HL-60/S4 treated with phorbol 12-myristate 13-acetate at 8.2 ng/mL for 4 days and 3 days (cell line): Measurements from ENCODE around the gene KDM4B.

Source experiments
- in situ Hi-C: fragments of 300-500 bp; cut with MboI; formaldehyde crosslinking; loops from 2 replicates; pipeline ENCODE4 v1.15.0; 2022; ENCODE audit warnings: low sequenced_read_pairs

KDM4B gene

DNA sequence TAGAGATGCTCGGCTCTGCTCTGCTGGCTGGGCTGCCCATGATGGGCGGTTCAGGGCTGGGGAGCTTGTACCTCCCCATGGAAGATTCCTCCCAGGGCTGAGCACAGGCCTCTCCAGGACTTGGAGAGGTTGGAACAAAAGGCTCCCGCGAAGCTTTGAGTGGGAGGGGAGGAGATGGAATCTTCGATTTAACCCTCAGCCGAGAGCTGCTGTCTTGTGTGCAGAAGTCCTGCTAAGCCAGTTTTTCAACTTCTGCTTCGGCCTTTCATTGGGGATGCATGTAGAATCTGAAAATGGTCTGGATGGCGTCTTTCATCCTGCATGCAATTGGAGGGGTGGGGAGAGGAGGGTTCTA lies 163.3 kb downstream of the KDM4B start:
- in situ Hi-C loops: no loop called here

DNA sequence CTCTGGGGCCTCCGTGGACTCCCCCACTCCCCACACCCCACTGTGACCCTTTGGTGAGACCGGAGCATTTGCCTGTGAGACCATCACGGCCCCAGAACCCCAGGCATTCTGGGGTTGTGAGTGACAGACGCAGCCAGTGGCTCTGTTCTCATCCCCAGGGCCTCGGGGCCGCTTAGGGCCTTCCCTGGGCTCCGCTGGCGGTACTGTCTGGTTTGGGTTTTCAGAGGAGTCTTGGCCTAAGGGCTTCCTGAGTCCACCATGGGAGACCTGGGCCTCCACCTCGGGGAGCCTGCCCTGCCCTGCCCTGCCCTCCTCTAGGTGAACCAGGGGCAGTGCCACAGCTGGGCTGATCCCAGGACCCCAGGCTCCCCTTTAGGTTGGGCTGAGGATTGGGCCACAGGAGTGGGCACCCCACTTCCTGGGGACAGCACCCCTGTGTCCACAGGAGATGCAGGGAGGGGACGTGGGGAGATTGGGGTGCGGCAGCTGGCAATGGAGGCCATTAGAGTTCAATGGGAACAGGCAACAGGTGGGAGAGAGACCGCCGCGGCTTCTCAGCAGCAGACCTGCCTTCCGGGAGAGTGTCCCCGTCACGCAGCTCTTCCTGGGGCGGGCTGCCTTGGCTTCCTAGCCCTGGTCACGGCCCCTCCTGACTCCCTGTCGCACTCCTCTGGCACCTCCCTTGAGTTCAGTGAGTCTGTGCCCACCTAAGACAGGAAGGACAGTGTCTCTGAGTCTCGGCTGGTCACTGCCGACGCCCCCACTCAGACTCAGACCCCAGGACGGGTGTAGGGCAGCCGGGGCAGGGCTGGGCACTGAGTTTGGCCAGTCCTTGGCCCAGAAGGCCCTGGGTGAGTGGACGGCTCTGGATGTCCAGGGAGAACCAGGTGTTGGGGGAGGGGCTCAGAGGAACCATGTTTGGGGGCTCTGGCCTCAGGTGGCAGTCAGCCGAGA lies 164.1 kb downstream of the KDM4B start:
- in situ Hi-C loops: no loop called here

DNA sequence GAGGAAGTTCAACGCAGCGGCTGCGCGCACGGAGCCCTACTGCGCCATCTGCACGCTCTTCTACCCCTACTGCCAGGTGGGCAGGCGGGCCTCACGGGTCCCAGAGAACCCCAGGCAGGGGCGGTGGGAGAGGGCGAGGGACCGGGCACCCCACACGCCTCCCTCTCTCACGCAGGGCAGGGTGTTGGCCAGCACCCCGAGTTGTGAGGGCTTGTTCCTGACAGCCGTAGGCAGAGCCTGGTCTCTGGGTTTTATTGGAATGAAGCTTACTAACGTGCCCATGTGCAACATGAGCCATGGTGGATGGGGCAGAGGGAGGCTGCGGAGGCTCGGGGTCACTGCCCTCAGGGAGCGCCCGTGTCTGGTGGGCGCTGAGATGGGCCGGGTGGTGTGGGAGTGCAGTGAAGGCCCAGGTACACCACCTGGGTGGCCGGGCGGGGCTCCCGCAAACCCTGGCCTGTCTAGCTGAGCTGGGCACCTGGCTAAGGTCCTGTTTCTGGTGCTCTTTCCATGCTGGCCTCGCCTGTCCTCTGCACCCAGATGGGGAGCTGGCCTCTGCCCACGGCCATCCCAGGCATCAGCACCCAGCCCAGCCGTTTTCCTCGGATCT lies 165.2 kb downstream of the KDM4B start:
- in situ Hi-C loops: no loop called here

DNA sequence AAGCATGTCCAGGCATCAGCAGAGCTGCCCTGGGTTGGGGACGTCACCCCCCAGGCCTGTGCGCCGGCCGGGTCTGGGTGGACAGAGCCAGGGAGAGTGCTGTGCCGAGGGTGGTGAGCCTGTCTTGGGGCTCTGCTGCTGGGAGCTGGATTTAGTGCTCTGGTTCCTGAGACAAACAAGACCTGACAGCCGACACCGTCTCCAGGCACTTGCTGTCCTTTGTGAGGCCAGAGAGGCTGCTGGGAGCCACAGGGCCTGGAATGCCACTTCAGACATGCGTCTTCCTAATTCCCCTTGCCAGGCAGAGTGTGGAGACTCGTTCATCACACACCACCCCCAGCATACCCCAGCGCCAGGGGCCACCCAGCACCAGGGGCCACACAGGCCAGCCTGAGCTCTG lies 165.8 kb downstream of the KDM4B start:
- in situ Hi-C loops: no loop called here

DNA sequence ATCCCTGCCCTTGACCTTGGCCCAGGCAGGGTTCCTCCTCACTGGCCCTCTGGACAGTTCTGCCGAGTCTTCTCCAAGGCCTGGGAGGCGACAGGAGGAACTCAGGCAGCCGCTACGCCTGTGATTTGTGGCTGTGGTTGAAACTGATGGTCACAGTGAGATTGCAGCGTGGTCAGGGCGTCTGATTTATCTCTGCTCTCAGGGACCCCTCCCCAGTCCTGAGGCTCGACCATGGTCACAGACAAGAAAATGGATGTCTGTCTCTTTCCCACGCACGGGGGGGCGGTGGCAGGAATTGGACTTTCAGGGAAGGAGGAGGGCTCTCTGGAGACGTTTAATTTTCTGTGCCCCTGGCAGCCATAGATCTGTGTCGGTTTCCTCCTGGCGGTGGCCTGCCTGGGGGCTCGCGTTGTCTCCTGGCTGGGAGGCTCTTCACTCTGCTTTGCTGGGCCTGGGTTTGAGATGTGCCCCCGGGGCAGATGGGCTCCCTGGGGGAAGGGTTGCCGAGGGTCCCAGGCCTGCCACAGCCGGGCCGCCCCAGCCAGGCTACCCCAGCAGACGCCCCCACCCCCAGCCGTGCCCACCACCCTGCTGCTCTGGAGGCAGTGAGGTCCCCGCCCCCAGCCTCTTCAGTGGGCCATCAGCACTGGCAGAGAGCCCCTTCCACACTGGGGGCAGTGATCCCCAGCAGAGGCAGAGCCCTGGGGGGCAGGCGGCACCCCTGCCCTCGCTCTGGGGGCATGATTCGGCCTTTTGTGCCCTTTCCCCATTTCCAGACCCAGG lies 167.4 kb downstream of the KDM4B start:
- in situ Hi-C loops: no loop called here

DNA sequence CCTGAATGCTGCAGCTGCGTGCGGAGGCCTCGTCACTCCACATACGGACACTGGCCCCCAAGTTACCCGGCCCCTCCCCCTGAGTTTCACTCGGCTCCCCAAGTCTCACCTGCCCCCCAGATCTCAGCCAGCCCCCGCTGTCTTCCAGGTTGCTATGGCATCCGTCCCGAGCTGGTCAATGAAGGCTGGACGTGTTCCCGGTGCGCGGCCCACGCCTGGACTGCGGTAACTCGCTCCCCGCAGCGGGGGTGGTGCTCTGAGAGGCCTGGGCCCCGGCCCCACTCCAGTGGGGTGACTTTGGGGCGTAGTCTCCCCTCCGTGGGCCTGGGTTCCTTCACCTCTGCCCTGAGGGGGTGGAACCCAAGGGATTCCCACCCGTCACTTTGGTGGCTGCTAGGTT lies 168.2 kb downstream of the KDM4B start:
- in situ Hi-C loops: no loop called here

DNA sequence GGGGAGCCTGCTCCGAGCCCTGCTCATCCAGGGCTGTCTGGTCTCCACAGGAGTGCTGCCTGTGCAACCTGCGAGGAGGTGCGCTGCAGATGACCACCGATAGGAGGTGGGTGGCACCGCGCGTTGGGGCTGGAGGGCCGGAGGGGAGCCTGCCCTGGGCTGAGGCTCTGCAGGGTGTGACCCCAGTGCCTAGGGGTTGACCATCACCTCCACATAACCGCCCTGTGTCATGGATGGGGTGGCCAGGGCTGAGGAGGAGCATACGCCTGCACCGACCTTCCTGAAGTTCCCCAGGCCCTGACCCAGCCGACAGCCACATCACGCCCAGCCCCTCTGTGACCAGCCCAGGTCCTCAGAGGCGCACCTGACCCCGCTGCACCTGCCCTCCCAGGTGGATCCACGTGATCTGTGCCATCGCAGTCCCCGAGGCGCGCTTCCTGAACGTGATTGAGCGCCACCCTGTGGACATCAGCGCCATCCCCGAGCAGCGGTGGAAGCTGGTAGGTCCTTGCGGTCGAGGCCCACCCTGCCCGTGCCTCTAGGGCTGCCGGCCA lies 168.7 kb downstream of the KDM4B start:
- in situ Hi-C loops: no loop called here

DNA sequence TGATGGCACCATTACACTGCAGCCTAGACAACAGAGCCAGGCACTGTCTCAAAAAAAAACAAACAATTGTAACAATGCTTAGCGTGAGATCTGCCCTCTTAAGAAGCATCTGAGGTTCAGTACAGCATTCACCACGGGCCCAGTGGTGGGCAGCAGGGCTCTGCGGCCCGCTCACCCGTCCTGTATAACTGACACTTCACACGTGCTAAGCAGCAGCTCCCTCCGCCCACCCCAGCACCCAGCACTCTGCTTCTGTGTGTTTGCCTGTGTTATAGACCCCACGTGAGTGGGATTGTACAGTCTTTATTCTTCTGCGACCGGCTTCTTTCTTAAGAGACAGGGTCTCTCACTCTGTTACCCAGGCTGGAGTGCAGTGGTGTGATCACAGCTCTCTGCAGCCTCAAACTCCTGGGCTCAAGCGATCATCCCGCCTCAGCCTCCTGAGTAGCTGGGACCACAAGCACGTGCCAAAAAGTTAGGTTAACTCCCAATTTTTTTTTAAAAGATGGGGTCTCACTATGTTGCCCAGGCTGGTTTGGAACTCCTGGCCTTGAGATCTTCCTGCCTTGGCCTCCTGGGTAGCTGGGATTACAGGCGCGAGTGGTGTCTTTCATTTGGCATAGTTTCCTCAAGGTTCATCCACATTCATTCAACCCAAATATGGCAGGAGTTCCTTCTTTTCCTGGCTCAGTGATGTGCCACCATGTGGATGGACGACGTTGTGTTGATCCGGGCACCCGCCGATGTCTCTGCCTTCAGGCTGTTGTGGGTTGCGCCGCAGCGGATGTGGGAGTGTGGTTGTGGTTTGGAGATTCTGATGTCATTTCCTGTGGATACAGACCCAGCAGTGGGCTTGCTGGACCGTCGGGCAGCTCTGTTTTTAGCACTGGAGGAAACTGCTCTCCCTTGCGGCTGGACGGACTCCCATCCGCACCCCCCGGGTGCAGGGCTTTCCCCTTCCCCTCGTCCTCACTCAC lies 170.0 kb downstream of the KDM4B start:
- in situ Hi-C loops: no loop called here

DNA sequence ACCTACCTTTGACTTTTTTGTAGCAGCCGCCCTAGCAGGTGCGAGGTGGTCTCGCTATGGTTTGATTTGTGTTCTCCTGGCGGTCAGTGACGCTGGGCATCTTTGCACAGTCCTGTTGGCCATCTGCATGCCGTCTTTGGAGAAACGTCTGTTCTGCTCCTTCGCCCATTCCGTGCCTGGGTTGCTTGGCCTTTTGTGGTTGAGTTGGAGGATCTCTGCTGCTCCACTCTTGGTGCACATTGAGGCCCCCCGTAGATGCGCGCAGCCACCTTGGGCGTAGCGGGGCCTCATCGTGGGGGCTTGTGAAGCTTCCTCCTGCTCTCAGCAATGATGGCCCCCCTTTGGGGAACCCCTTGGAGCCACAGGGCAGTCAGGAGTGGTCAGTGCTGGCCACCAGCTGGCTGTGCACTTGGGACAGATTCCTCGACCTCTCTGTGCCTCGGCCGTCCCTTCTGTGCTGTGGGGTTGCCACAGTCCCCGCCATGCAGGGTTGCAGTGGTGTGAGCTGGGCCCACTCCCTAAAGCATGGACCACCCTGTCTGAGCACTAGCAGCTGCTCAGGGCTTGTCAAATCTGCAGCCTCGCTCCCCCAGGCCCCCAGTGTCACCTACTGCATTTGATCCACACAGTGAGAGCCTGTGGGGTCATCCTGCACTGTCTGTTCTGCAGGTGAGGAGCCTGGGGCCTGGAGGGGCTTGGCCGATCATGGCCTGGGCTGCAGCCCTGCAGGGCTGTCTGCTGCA lies 170.8 kb downstream of the KDM4B start:
- in situ Hi-C loops: no loop called here

DNA sequence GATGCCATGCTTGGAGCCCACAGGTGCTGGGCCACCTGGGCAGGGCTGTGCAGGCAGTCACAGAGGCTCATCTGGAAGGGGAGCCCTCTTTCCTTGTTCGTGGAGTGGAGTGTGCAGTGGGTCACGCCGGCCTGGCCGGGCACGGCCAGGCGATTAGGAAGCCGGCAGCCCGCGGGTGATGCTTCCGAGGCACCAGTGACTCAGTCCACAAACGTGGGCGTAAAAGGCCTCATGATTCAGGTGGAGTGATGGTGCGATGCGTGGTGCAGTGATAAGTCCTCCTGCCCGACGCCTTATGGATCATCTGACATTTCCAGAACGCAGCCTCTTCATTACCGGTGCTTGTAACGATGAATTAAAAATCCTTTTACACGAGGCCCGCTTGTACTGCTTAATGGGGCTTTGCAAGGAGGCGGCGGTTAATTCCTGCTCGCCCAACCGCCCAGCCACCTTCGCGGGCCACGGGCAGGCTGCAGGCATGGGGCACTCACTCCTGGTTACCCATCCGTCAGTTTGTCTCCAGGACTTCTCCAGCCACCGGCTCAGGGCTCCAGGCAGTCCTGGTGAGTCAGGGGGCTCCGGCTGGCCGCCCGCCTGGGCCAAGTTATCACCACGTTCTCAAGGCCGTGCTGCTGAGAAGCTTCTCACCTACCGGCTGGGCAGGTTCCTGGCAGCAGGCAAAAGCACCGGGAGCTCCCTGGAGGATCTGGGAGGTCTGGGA lies 172.4 kb downstream of the KDM4B start:
- in situ Hi-C loops: no loop called here

DNA sequence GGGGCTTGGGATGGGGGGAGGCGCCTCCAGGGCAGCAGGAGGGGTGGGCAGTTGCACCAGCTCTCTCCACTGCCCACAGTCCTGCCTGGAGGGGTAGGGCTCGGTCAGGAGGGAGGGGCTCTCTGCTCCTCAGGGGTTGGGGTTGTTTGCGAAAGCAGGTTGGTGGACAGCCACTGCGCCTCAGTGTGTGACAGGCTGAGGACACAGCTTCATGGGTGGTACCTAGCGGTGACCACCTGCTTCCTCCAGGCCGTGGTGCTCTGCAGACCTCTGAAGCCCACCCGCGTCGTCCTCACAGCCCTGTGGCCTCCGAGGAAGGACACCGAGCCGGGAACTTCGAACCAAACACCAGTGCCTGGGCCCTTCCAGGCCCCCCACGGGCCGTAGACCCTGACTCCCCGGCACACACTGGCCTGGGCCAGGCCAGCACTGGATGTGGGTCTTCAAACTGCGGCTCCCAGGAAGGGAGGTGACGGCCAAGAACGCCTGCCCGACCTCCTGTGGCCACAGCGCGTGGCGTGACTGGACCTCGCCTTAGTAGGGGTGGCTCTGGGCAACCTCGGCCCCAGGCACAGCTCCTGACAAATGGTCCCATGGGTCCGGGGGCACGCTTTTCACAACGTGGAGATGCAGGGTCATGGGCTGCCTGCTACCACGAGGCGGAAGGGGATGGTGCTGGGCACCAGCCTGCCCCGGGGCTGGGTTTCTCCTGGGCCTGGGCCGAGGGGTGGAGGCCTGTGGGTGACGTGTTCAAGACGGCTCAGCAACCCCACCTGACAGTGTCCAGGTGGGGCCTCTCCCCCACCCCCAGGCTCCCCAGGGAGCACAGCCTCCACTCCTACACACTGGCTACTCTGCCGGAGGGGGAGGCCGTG lies 173.2 kb downstream of the KDM4B start:
- in situ Hi-C loops: no loop called here

DNA sequence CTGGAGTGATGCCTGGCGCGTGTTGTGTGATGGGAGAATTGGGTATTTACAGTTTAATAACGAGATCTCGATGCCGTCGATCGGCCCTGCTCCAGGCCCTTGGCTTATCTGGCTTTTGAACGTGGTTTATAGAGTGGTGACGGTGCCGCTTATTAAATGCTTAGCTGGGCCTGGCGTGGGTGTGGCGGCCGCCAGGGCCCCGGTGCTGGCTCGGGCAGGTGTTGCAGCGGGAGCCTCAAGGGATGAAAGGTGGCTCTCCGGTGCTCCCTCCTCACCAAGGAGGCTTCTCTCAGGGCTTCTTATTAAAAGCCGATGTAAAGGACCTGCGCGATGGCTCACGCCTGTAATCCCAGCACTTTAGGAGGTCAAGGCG lies 173.8 kb downstream of the KDM4B start:
- in situ Hi-C loops: no loop called here

DNA sequence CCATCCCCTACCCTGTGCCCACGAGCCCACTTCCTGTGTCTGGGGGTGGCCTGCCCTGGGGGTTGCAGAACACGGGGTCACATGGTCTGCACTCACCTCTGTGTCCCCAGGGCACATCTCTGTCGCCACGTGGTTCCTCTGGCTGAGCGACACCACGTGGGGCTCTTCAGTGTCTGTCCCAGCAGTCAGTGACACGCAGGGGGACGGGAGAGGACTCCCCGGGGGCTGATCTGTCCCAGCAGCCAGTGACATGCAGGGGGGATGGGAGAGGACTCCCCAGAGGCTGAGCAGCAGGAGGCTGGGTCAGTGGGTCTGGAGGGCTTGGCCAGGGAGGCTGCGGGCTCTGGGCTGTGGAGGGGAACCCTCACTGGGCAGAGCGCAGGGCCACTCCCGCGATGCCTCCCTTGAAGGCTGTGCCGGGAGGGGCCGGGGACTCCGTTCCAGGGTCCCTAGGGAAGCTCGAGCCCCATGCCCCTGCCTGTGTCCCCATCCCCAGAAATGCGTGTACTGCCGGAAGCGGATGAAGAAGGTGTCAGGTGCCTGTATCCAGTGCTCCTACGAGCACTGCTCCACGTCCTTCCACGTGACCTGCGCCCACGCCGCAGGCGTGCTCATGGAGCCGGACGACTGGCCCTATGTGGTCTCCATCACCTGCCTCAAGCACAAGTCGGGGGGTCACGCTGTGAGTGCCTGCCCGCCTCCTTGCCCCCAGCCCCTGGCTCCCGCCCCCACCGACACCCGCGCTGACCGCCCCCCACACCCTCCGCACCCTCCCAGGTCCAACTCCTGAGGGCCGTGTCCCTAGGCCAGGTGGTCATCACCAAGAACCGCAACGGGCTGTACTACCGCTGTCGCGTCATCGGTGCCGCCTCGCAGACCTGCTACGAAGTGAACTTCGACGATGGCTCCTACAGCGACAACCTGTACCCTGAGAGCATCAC lies 174.8 kb downstream of the KDM4B start:
- in situ Hi-C loops: no loop called here

DNA sequence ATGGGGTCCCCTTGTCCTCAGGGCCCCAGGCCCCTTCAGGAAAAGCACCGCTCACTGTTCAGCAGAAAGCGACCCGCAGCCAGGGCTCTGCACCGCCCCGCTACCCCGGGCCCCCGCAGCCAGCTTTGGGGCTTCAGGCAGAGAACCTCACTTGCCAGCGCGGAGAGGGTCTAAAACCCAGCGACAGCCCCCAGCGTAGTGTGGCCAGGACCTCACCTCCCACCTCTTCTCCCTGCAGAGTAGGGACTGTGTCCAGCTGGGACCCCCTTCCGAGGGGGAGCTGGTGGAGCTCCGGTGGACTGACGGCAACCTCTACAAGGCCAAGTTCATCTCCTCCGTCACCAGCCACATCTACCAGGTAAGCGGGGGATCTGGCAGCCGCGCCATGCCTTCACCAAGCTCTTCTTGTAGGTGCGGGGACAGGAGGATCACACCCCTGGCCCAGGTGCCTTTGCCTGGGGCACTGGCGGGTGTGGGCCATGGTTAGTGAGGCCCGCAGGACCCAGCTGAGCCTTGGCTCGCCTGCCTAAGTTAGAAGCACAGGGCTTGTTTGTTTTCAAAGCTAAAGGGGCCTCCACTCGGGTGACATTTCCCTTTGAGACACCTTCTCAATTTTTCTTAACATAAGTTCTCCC lies 175.7 kb downstream of the KDM4B start:
- in situ Hi-C loops: no loop called here

DNA sequence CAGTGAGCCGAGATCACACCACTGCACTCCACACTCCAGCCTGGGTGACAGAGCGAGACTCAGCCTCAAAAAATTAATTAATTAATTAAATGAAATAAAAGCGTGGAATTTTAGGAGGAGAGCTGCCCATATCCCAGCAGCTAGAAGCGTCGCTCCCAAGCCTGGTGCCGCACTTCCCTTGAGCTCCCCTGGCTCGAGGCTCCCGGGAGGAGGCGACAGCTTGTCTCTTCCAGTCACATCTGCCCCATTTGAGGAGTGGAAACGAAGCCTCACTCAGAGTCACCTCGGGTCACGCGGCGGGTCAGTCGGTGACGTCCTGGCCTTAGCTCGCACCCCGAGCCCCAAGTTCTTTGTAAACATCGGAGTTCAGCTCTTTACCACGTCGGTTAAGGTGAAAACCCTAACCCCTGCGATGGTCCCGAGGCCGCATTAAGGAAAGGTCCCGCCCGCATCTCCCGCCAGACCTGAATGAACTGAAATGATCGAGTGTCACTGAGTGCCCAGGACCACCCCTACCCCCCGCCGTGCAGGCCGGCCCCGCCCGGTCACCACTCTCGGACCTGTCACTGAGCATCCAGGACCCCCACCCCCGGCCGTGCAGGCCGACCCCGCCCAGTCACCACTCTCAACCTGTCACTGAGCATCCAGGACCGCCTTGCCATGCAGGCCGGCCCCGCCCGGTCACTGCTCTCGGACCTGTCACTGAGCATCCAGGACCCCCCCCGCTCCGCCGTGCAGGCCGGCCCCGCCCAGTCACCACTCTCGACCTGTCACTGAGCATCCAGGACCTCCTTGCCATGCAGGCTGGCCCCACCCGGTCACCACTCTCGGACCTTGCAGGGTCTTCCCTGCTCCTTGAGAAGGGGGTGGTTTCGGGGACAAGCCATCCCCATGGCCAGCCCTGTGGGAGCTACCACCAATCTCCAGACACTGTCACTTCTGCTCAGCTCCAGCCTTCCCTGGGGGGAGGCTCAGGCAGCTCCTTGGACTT lies 176.9 kb downstream of the KDM4B start:
- in situ Hi-C loops: no loop called here
